ENCODE data around the gene AP3D1.

The AP3D1 gene

GRCh38 chr19:2103045-2103707 is 48.2 kb downstream of the AP3D1 start:
- Histone ChIP-seq H3K36me3 (replicated peaks) (peaks cover 61% of the 10 kb centered on the region), H3K27ac (no peak overlapping the region), H3K4me3 (ENCODE audit: low read depth, low read length) (no peak overlapping the region), H3K27me3 (replicated peaks) (no peaks in the 10 kb centered on the region)
- in situ Hi-C loops (cut with HindIII; ENCODE audit: low pct_ligation_motif_present, low sequenced_read_pairs) = no loop called here
- no peak for DNase-seq
- no peak for TF ChIP-seq CTCF (IDR thresholded peaks at IDR 0.05; ENCODE audit: low read depth, low read length, missing control alignments)

- H3K27me3 ChIP-seq (replicated peaks) = no peaks in the 10 kb centered on the region
- no peak overlapping the region for H3K4me3 ChIP-seq (ENCODE audit: low read depth, low read length)
- in situ Hi-C loops (cut with HindIII; ENCODE audit: low pct_ligation_motif_present, low sequenced_read_pairs) = no loop called here
- no peak for DNase-seq
- peaks cover 52% of the 10 kb centered on the region for H3K36me3 ChIP-seq (replicated peaks)
- no peak for TF ChIP-seq CTCF (IDR thresholded peaks at IDR 0.05; ENCODE audit: low read depth, low read length, missing control alignments)
- H3K27ac ChIP-seq = no peak overlapping the region
These were observed 49.7 kb downstream of the AP3D1 start for GRCh38 chr19:2101417-2102335.

DNA sequence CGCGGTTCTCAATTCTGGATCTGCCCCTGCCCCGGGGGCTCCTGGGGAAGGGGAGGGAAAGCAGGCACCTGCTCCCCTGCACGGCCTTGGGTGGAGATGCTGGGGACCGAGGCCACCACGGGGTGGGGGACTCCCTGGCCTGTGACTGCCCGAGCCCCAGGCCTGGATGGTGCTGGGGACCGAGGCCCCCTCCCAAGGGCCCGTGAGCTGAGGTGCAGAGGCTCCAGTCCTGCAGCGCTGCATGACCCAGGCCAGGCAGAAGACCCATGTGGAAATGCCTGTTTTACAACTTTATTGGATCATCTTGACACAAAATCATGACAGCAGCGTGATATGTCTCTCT is 50.7 kb downstream of the AP3D1 start:
- Histone ChIP-seq H3K27ac (no peak overlapping the region), H3K4me3 (ENCODE audit: low read depth, low read length) (no peak overlapping the region), H3K36me3 (replicated peaks) (peaks cover 43% of the 10 kb centered on the region), H3K27me3 (replicated peaks) (no peaks in the 10 kb centered on the region)
- TF ChIP-seq CTCF (IDR thresholded peaks at IDR 0.05; ENCODE audit: low read depth, low read length, missing control alignments) = no peak
- DNase-seq = no peak
- in situ Hi-C loops (cut with HindIII; ENCODE audit: low pct_ligation_motif_present, low sequenced_read_pairs) = no loop called here

GRCh38 chr19:2099937-2100718 is 51.2 kb downstream of the AP3D1 start:
- Histone ChIP-seq H3K27me3 (replicated peaks) (no peaks in the 10 kb centered on the region), H3K27ac (no peak overlapping the region), H3K36me3 (replicated peaks) (peaks cover 38% of the 10 kb centered on the region), H3K4me3 (ENCODE audit: low read depth, low read length) (no peak overlapping the region)
- no peak for TF ChIP-seq CTCF (IDR thresholded peaks at IDR 0.05; ENCODE audit: low read depth, low read length, missing control alignments)
- no peak for DNase-seq
- in situ Hi-C loops (cut with HindIII; ENCODE audit: low pct_ligation_motif_present, low sequenced_read_pairs) = no loop called here

GRCh38 chr19:2099054-2099501 is 52.3 kb downstream of the AP3D1 start:
- in situ Hi-C loops (cut with HindIII; ENCODE audit: low pct_ligation_motif_present, low sequenced_read_pairs) = no loop called here
- Histone ChIP-seq H3K27ac (no peak overlapping the region), H3K4me3 (ENCODE audit: low read depth, low read length) (no peak overlapping the region), H3K36me3 (replicated peaks) (peaks cover 33% of the 10 kb centered on the region), H3K27me3 (replicated peaks) (no peaks in the 10 kb centered on the region)
- no peak for TF ChIP-seq CTCF (IDR thresholded peaks at IDR 0.05; ENCODE audit: low read depth, low read length, missing control alignments)
- no peak for DNase-seq

All from brain microvascular endothelial cell (primary cell).